ENCODE results near the gene PLA2G4B. TPM values are rescaled to one million over a fixed set of nuclear protein-coding genes. Genes with fewer than 3 reads are reported as not detected.

The PLA2G4B gene
- total RNA-seq, 1 experiment from 2014 or later: 0.36 TPM

- no peak for DNase-seq (ENCODE audit: low read depth)
Measured at GRCh38 chr15:41850482-41851166, 12.0 kb downstream of the PLA2G4B start.

- DNase-seq (ENCODE audit: low read depth): no peak
Measured at GRCh38 chr15:41851167-41851523, 12.5 kb downstream of the PLA2G4B start.

GRCh38 chr15:41851755-41852370, 13.2 kb downstream of the PLA2G4B start:
- DNase-seq (ENCODE audit: low read depth): no peak

GRCh38 chr15:41852736-41853590, 14.3 kb downstream of the PLA2G4B start:
- DNase-seq (ENCODE audit: low read depth): no peak

GRCh38 chr15:41853831-41854230, 15.2 kb downstream of the PLA2G4B start:
- DNase-seq (ENCODE audit: low read depth): no peak

- no peak for DNase-seq (ENCODE audit: low read depth)
Measured at GRCh38 chr15:41854443-41854842, 15.8 kb downstream of the PLA2G4B start.

- no peak for DNase-seq (ENCODE audit: low read depth)
Measured at GRCh38 chr15:41855261-41855961, 16.8 kb downstream of the PLA2G4B start.

- no peak for DNase-seq (ENCODE audit: low read depth)
Measured at GRCh38 chr15:41856262-41856661, 17.6 kb downstream of the PLA2G4B start.

- no peak for DNase-seq (ENCODE audit: low read depth)
Measured at GRCh38 chr15:41856716-41857115, 18.1 kb downstream of the PLA2G4B start.

- DNase-seq (ENCODE audit: low read depth): no peak
Measured at GRCh38 chr15:41857316-41857715, 18.7 kb downstream of the PLA2G4B start.

GRCh38 chr15:41858756-41859155, 20.1 kb downstream of the PLA2G4B start:
- DNase-seq (ENCODE audit: low read depth): no peak

GRCh38 chr15:41860049-41860828, 21.6 kb downstream of the PLA2G4B start:
- DNase-seq (ENCODE audit: low read depth): no peak

GRCh38 chr15:41861736-41862356, 23.2 kb downstream of the PLA2G4B start:
- no peak for DNase-seq (ENCODE audit: low read depth)

- no peak for DNase-seq (ENCODE audit: low read depth)
Measured at GRCh38 chr15:41862515-41863116, 24.0 kb downstream of the PLA2G4B start.

- DNase-seq (ENCODE audit: low read depth): no peak
Measured at GRCh38 chr15:41865490-41866055, 26.9 kb downstream of the PLA2G4B start.

GRCh38 chr15:41866263-41866703, 27.6 kb downstream of the PLA2G4B start:
- no peak for DNase-seq (ENCODE audit: low read depth)

GRCh38 chr15:41866872-41867579, 28.4 kb downstream of the PLA2G4B start:
- DNase-seq (ENCODE audit: low read depth): no peak

- no peak for DNase-seq (ENCODE audit: low read depth)
Measured at GRCh38 chr15:41868321-41868720, 29.7 kb downstream of the PLA2G4B start.
